ENCODE results near the gene B4GALT5. TPM values are rescaled to one million over a fixed set of nuclear protein-coding genes. Genes with fewer than 3 reads are reported as not detected.

B4GALT5 gene
- total RNA-seq, 1 experiment from 2014 or later, result 18.2 TPM

GRCh38 chr20:49700411-49701185, 13.1 kb downstream of the B4GALT5 start:
- peak; percentile 80 for DNase-seq (ENCODE audit: low read depth)

- DNase-seq (ENCODE audit: low read depth), result peak; percentile 76
These were observed 14.3 kb downstream of the B4GALT5 start for GRCh38 chr20:49699200-49699992.

GRCh38 chr20:49698477-49698876, 15.2 kb downstream of the B4GALT5 start:
- no peak for DNase-seq (ENCODE audit: low read depth)

- DNase-seq (ENCODE audit: low read depth), result no peak
These were observed 16.6 kb downstream of the B4GALT5 start for GRCh38 chr20:49697071-49697470.

DNA sequence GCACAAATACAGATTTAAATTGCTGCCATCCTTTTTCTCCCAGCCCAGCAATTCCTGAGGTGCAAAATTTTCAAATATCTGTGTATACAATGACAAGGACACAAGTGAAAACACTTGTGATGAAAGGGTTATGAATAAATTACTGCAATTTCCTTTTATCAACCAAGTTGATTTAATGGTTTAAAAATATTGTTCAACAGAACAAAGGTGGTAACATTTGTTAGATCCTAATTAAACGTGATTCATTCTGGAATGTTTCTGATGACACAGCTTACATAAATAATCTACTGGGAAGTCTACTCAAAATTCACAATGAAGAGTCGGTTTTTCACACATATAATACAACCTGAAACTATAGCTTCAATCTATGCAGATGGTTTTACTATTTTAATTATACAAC, 17.1 kb downstream of the B4GALT5 start:
- DNase-seq (ENCODE audit: low read depth), result no peak

DNA sequence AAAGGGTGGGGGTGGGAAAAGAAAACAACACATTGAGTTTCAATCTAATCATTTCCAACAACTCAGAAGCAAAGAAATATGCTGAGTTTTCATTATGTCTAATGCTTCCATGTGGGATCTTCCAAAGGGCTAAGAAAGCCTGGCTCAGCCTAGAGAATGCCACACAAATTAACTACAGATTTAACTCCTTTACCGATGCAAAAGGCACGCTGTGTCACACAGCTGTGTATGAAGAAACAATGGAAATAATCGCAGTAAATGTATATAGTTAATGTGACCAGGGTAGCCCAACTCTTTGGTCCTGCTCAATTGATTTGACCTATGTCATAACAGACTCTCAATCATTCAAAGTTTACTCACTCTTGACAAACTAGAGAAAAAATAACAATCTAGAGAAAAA, 17.8 kb downstream of the B4GALT5 start:
- DNase-seq (ENCODE audit: low read depth), result no peak

GRCh38 chr20:49694450-49695071, 19.1 kb downstream of the B4GALT5 start:
- DNase-seq (ENCODE audit: low read depth), result peak; percentile 24

- DNase-seq (ENCODE audit: low read depth), result no peak
These were observed 20.1 kb downstream of the B4GALT5 start for GRCh38 chr20:49693435-49694171.

GRCh38 chr20:49692941-49693340, 20.7 kb downstream of the B4GALT5 start:
- DNase-seq (ENCODE audit: low read depth), result no peak

DNA sequence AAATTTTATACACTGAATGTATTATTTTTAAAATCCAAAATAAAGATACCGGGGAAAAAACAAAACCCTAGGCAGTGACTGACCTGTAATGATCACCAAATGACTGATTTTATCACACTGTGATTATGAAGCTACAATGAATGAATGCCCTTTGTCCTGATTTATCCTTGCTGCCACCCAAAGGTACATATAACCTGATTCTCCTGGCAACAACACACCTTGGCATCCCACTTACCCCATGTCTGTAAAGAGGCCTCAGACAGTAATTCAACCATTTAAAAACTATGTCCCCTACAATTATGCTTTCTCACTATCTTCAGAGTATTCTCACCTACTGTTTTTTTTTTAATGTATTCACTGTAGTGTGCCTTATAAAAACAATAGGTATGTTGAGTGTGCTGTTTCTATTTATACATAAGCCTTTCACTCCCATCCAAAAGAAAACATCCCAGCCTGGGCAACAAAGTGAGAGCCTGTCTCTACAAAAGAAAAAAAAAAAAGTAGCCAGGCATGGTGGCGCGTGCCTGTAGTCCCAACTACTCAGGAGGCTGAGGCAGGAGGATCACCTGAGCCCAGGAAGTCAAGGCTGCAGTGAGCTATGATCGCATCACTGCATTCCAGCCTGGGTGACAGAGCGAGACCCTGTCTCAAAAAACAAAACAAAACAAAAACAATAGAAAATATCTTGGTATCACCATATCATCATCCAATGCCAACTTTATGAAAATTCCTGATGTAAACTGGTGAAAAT, 21.7 kb downstream of the B4GALT5 start:
- no peak for DNase-seq (ENCODE audit: low read depth)

GRCh38 chr20:49690899-49691620, 22.6 kb downstream of the B4GALT5 start:
- no peak for DNase-seq (ENCODE audit: low read depth)

DNA sequence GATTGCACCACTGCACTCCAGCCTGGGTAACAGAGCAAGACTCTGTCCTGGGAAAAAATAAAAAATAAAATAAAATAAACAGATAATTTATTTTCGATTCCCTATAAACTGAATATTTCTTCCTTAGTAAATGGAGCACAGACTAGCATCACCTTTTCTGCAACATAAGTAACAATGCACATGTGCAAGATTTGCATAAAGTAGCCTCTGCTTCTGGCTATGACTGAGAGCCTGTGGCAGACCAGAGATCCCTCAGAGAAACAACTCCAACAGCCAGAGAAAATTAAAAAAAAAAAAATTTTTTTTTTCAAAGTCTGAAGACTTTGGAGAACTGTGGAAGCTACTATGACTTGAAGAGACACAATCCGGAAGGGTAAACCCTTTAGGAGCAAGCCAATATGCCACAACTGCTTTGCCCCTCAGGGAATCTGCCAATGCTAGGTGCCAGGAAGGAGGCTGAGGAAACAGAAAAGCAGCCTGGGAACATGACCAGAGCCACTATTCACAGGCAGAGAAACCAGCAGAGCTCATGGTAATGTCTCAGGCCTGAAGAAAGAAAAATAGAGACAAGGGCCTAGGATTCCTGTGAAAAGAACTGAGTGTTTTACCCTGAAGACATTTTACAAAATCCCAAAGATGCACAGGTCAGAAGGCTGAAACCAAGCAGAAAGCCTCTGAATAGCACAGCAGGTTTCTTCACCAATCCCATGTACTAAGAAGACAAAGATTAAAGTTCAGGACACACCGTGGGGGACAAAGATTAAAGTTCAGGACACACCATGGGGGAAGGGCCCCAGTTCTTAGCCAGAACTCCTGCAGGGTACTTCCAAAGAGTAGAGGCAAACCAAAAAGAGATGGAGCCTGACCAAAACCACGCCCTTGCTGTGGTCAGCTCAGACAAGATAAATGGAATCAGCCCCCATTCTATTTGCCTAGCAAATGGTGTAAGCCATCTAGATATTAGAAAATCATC, 25.8 kb downstream of the B4GALT5 start:
- DNase-seq (ENCODE audit: low read depth), result no peak

GRCh38 chr20:49685809-49686208, 27.9 kb downstream of the B4GALT5 start:
- DNase-seq (ENCODE audit: low read depth), result peak; percentile 33

DNA sequence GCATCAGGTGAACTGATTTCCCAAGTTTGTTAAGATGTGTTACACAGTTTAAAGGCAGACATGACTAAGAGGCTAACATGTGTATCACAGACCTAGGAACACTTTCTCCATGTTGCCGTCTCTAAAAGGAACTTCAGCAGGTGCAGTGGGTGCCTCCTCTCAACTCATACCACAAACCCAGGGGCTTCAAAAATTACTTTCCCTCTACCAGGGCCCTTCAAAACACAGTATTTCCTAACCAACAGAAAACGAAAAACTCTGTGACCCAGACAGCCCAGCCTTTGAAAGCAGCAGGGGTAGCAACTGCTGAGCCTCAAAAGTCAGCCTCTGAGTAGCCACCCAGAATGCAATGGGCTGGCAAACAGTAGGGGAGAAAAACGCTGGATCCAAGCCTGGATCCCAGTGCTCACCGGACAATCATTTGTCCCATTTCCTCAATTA, 28.5 kb downstream of the B4GALT5 start:
- no peak for DNase-seq (ENCODE audit: low read depth)

GRCh38 chr20:49684335-49684997, 29.2 kb downstream of the B4GALT5 start:
- no peak for DNase-seq (ENCODE audit: low read depth)

DNA sequence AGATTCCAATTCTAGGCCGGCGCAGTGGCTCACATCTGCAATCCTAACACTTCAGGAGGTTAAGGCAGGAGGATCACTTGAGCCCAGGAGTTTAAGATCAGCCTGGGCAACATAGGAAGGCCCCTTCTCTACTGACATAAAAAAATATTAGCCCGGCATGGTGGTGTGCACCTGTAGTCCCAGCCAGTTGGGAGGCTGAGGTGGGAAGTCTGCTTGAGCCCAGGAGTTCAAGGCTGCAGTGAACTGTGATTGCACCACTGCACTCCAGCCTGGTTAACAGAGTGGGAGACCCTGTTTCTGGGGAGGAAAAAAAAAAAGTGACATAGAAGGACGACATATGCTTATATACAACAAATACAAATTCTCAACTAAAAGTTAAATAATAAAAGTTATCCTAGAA, 30.9 kb downstream of the B4GALT5 start:
- no peak for DNase-seq (ENCODE audit: low read depth)

DNA sequence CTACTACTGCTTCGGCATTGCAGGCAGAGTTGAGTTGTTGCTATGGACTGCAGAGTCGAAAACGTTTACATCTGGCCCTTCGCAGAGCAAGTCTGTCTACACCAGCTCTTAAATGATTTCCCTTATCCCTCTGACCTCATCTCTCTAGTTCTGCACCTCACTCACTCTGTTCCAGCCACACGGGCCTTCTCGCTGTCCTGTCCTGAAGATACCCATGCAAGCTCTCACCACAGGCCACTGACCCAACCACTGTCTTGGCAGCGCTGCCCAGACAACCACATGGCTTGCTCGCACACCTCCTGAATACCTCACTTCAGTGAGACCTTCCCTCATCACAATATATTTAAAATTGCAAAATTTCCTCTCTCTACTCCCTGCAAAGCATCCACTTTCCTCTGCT, 31.4 kb downstream of the B4GALT5 start:
- DNase-seq (ENCODE audit: low read depth), result no peak

GRCh38 chr20:49681850-49682216, 31.8 kb downstream of the B4GALT5 start:
- no peak for DNase-seq (ENCODE audit: low read depth)

DNA sequence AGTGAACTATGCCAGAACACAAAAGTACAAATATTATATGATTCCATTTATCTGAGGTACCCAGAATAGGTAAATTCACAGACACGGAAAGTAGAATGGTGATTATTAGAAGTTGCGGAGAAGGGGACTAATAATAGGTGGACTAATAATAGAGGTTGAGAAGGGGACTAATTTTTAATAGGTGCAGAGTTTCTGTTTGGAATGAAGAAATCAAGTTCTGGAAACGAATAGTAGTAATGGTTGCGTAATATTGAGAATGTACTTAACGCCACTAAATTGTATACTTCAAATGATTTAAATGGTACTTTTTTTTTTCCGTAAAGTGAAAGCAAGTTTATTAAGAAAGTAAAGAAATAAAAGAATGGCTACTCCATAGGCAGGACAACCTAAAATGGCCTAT, 33.2 kb downstream of the B4GALT5 start:
- DNase-seq (ENCODE audit: low read depth), result no peak

Measured in Daoy (cell line).